Ramos (cell line): ENCODE results near the gene COL6A2.
"Not testable (repeated sequence)": the region's sequence is repeated elsewhere in the genome, so short reads cannot be mapped to it uniquely, and the experiment has no call there.

ENCODE experiments used
- in situ Hi-C: fragments of 300-500 bp; cut with MboI; formaldehyde crosslinking; loops from one replicate; pipeline ENCODE4 v1.14.3; 2022; ENCODE audit warnings: low sequenced_read_pairs; ENCODE audit not compliant: unreplicated experiment

Gene COL6A2

DNA sequence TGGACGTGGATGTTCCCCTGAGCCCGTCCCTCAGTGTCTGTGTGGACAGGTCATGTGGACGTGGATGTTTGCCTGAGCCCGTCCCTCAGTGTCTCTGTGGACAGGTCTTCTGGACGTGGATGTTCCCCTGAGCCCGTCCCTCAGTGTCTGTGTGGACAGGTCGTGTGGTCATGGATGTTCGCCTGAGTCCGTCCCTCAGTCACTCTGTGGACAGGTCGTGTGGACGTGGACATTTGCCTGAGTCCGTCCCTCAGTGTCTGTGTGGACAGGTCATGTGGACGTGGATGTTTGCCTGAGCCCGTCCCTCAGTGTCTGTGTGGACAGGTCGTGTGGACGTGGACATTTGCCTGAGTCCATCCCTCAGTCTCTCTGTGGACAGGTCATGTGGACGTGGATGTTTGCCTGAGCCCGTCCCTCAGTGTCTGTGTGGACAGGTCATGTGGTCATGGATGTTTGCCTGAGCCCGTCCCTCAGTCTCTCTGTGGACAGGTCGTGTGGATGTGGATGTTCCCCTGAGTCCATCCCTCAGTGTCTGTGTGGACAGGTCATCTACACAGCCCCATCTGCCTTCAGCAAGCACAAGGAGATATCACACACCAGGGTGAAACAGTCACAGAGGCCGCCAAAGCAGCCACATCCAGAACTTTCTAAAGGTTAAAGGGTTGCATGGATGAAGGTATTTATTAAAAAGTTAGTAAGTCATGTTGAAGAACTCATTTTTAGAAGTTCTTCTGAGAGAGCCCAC, 38.0 kb upstream of the COL6A2 start:
- in situ Hi-C loops: not testable (repeated sequence)

DNA sequence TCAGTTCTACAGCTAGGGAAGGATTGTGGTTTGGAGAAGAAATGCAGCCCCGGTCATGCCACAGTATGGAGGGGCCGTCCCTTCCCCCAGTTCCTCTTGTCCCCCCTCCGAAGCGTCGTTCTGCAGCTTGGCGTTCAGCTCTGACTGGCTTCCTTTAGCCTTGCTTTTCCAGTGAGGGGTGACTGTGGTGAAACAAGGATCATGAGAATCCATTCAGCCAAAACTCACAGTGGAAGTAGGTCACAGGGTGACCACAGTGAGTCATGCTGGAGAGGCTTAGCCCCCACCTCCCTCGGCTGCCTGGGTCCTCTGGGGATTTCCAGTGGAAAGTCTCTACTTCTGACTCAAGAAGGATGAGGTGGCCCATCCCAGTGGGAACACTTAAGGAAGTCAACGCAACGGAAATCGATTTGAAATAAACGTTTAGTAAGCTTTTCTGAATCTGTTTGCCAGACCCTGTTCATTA, 37.3 kb upstream of the COL6A2 start:
- in situ Hi-C loops: no loop called here

DNA sequence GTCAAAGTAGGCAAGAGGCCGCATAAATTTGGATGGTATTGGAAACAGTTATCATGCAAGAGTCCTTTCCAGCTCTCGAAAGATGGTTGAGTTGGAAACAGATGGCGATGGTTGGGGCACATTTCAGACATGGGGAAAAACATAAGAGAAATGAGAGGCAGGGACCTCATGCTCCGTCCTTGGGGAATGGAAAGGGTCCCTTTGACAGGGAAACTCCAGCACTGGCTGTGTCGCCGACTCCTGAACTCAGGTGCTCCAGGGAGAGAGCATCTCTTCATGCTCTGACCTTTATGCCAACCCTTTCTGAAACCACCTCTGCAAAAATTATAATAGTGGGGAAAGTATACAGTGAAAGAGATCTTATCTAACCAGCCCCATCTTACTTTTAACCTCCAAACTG, 36.8 kb upstream of the COL6A2 start:
- in situ Hi-C loops: no loop called here

DNA sequence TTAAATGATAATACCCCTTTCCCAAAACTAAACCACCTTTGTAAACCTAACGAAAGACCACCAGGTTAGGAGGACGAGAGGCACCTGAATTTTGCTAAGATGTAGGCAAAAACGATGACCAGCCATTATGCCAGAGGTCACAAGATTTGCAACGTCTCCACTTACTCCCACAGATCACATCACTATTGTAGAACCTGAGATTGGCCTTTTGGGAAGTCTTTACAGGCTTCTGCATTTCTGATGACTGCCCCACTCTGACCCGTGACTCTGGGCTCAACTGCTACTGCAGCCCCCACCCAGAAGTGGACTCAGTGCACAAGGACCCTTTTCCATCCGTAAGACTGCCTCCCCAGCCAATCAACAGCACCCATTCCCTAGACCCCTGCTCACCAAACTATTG, 36.4 kb upstream of the COL6A2 start:
- in situ Hi-C loops: no loop called here

DNA sequence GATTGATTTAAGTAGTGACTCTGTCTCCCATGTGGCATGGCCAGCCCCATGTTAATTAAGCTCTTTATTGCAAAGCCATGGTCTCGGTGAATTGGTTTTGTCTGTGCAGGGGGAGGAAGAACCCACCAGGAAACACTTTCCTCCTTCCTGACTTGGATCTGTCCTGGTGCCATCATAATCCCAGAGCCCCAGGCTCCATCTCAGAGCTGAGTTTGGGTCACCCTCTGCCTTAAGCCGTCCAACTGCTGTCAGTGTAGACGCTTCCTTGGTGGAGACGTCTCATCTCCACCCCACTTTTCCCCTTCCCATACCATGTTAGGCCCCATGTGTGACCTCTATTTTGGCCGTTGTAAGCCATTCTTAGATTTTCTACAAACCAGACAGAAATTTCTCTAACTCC, 36.0 kb upstream of the COL6A2 start:
- in situ Hi-C loops: no loop called here

DNA sequence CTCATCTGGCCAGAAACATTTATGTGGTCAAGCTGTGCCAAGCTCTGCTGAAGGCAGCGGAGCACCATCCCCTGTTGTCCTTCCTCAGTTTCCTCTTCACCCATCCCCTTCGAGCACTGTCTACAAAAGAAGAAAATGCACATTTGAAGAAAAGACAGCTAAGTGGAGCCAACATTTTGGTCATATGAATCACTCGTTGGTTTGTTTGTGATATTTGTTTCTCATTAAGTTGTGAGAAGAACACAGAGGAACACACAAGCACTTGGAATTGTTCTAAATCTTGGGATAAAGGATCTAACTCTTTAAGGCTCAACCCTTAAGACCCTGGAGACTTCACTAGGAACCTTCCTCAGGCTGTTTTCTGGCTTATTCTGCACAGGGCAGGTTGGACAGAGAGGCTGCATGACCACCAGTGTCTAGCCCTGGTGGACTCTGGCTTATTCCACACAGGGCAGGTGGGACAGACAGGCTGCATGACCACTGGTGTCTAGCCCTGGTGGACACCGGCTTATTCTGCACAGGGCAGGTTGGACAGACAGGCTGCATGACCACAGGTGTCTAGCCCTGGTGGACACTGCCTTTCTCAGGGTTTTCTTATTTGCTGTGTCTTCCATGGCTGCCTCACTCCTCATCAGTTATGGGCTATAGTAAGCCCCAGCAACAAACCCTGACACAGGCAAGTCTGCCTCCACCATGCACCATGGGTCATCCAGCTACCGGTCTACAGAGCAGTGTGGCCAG, 35.3 kb upstream of the COL6A2 start:
- in situ Hi-C loops: no loop called here

DNA sequence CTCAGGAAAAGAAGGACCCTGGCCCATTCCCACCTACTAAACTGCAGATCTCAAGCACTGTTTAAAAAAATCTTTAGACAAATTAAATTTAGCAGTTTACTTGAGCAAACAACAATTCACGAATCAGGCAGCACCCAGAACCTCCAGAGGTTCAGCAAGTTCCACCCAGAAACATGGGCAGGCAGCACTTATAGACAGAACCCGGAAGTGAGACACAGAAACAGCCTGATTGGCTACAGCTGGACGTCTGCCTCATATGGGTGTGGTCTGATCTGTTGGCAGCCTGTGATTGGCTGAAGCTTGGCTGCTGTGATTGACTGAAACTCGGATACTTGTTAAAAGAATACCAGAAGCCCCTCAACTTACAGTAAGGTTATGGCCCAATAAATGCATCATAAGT, 34.7 kb upstream of the COL6A2 start:
- in situ Hi-C loops: no loop called here

DNA sequence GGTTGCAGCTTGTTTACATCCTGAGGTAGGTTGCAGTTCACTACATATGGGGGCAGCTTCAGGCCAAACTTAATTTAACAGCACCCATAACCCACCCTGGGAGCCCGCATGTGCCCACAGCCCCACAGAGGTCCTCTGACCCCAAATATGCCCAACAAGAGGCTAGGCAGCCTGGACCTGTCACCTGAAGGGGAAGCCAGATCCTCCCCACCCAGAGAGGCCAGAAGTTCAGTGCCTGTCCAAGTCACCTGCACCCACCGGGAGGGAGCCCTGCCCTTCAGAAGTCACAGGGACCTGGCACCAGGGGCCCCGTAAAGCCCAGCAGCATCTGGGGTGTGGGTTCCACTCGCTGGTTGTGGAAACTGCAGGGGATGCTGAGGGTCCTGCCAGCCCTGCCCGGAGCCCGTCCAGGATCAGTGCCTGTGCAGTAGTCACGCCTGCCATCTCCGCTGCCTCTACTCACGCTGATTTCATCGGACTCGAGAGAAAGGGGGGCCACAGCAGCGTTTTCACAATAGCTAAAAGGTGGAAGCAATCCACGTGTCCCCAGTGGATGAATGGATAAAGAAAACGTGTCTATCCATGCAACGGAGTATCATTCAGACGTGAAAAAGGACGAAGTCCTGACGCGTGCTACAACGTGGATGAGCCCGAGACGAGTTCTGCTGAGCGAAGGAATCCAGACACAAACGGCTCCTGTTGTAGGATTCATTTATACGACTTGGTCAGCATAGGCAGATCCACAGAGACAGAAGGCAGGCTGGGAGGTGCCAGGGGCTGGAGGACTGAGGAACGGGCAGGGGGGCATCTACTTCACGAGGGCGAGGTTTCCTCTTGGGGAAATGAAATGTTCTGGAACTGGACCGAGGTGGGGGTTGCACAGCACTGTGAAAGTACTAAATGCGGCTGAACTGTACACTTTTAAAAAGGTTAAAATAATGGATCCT, 33.9 kb upstream of the COL6A2 start:
- in situ Hi-C loops: no loop called here

DNA sequence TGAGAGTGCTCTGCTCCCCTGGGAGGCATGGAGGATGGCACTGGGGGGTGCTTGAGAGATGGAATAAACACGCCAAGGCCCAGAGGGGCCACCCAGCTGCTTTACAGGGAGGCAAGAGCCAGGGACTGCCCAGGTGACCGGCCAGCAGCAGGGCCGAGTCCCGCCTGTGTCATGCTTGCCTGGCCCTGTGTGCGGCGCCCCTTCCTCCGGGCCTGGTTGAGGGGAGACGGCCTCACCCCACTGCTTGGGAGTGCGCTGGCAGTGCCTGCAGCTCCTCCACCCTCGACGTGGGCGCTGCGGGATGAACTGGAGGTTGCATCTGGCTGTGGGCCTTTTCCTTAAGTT, 33.1 kb upstream of the COL6A2 start:
- in situ Hi-C loops: no loop called here

DNA sequence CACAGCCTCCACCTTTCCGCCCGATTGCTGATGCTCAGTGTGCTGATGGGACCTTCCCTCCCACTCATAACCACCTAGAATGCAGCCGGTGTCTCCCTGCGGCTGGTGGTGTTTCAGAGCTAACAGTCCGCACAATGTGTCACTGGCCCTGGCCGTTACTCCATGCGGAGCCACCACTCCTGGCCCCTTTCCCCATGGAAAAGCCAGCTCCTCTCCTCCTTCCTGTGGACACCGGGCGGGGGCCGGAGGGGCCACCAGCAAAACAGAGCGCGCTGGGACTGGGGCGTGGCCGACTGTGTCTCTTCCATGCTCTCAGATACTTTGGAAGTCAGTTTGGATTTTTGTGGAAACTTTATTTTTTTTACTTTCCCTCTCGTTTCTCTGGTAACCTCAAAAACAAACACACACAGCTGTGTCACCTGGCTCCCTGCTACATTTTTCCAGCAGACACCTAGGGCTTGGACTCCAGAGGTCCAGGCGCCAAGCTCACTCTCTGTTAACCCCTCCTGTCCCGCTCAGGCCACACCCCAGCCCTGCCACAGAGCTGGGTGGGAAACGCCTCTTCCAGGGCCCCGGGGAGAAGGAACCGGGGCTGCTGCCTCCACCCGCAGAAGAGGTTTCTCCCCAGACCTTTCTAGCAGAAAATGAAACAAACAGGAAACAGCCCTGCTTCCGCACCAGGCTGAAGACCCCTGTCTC, 32.5 kb upstream of the COL6A2 start:
- in situ Hi-C loops: no loop called here

DNA sequence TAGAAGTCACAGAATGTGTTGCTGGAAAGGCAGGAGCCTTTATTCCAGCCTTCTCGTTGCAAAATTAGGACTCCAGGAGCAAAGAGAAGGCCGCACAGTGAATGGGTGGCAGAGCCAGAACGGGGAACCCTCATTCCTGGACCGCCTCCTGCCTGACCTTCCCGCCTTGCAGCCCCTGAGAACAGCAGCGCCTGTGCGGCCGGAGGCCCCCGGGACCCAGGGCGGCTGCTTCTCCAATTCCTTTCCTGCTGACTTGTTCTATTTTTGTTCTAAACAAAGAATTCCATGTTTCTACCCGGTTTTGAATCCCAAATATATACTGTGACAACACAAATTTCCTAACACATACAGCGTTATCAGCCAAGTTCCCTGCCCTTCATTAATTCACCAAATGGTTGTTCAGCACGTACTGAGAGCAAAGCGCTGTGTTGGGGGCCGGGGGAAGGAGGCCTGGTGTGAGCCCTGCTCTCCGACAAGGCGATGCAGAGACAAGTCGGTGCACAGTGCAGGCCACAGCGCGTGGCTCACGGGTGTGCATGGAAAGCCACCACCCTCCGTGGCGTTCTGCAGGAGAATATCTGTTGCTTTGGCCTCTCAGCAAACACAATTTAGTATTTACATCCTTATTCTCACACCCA, 31.9 kb upstream of the COL6A2 start:
- in situ Hi-C loops: no loop called here

DNA sequence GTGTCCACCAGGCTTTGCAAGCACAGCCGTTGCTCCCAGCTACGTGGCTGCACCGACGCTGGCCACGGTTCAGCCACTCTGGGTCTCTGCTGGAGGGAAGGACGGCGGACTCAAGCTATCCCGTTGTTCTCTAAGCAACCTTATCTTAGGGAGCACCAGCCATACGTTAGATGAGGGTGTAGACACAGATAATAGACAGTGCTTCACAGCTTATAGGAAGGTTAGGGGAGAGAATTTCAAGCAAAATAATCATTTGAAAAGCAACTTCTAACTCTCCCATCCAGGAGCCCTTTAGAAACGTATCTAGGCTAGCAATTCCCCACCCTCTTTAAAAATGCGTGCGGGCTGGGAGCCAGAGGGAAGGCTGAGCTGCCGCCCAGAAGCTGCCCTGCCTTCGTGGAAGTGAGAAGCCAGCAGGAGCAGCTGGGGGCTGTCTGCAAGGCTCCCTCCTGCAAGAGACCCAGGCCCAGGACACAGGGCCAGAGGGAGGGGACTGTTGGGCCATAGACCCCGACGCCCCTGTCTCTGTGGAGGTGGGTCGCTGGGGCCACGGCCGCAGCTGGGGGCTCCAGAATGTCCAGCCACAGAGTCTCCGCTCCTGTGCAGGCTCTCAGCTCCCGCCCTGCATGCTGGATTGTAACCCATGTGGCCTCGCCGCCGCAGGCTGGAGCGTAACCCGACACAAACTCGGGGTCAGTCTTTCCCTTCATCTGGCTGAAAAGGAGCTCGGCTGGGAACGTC, 31.2 kb upstream of the COL6A2 start:
- in situ Hi-C loops: no loop called here

DNA sequence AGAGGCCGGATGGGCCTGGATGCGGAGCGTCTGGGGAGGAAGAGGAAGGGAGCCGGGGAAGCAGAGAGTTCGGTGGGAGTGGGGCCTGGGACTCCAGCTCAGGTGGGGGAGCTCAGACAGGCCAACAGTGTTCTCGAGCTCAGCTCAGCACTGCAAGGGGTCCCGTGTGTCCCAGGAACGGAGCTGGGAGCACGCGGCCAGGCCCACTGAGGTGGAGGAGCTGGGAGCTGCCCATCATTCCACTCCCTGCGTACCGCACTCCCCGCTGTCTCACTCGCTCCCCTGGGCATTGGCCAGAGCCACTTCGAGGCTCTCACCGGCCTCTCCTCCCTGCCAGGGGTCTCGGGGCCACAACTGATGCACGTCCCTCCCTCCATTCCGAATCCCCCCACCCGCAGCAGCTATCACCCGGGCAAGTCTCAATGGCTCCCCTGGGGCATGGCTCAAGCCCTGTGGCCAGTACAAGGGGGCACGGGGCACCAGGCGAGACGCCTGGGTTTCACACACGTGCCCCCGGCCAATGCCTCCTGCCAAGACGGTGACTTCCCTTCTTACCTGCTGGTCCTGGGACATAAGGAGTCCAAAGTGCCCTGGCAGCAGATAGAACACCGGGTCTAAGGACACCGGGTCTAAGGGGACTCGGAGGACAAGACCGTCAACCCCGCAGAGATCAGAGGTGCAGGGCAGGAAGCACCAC, 30.3 kb upstream of the COL6A2 start:
- in situ Hi-C loops: no loop called here

DNA sequence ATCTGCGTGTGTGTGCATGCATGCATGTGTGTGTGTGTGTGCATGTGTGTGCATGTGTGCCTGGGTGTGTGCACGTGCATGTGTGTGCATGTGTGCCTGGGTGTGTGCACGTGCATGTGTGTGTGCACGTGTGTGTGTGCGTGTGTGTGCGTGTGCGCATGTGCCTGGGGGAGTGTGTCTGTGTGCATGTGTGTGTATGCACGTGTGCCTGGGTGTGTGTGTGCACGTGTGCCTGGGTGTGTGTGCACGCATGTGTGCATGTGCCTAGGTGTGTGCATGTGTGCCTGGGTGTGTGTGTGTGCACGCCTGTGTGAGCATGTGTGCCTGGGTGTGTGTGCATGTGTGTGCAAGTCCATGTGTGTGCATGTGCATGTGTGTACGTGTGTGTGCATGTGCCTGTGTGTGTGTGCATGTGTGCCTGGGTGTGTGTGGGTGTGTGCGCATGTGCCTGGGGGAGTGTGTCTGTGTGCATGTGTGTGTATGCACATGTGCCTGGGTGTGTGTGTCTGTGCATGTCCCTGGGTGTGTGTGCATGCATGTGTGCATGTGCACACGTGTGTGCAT, 29.3 kb upstream of the COL6A2 start:
- in situ Hi-C loops: no loop called here

DNA sequence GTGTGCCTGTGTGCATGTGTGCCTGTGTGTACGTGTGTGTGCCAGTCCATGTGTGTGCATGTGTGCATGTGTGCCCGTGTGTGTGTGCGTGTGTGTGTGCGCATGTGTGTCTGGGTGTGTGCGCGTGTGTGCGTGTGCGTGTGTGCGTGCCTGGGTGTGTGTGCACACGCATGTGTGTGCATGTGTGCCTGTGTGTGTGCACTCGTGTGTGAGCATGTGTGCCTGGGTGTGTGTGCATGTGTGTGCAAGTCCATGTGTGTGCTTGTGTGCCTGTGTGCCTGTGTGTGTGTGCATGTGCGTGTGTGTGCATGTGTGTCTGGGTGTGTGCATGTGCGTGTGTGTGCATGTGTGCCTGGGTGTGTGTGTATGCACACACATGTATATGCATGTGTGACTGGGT, 28.7 kb upstream of the COL6A2 start:
- in situ Hi-C loops: no loop called here

DNA sequence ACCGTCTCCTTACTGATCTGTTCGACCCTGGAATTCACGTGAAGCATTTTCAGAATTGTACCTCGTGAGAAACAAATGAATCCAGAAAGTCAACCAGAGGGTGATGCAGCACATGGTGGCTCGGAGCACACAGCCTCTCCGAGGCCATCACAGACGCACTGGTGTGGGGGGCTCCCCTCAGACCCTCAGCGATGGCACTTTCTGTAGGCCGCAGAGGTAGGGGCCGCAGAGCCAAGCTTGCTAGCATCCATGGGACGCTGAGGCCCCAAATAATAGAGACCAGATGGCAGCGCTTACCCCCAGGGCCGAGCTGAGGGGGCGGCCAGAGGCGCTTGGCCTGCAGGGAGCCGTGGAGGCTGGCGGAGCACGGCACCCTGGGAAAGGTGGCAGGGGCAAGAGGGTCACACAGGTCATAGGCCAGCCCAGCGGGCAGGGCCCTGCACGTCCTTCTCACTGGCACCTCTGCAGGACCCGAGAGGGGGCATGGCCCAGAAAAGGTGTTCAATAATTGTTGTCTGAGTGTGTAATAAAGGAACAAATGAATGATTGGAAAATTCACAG, 28.1 kb upstream of the COL6A2 start:
- in situ Hi-C loops: no loop called here

DNA sequence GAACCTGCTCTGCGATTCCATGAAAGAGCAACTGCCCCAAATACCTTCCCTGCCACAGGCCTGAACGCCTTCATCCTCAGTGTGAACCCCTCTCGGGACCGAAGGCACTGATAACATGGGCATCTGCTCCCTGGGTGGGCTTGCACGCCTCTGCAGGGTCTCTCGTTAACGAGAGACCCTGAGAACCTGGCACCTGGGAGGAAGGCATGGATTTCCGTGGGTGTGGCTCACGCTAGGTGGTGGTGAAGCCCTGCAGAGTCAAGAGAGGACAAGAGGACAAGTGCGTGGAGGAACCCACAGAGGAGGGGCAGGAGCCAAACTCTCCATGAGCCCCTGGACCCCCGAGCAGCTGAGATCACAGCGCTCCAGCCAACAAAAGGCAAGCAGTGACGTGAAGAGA, 26.8 kb upstream of the COL6A2 start:
- in situ Hi-C loops: no loop called here

DNA sequence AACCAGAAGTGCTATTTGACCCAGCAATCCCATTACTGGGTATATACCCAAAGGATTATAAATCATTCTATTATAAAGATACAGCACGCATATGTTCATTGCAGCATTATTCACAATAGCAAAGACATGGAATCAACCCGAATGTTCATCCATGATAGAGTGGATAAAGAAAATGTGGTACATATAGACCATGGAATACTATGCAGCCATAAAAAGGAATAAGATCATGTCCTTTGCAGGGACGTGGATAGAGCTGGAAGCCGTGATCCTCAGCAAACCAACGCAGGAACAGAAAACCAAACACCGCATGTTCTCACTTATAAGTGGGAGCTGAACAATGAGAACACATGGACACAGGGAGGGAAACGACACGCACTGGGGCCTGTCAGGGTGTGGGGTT, 21.2 kb upstream of the COL6A2 start:
- in situ Hi-C loops: not testable (repeated sequence)
